Lung (tissue), 12 donors: ENCODE measurements around the gene CLEC9A. TPM values are rescaled to one million over a fixed set of nuclear protein-coding genes. Genes with fewer than 3 reads are reported as not detected.

Experiments used
- ATAC-seq: fragments of 200-7000 bp; cut with Tn5 transposase; one replicate; pipeline ENCODE4 v1.9.1; 2020; ENCODE audit warnings: moderate number of reproducible peaks; ENCODE audit not compliant: insufficient read depth, low FRiP score
- DNase-seq, 3 donors: peaks; one replicate each; pipeline ENCODE4 v3.0.0-alpha.2; 2013 to 2017
- H3K27ac ChIP-seq, 2 donors: one replicate each; pipeline ENCODE4 v1.5.1; 2013; ENCODE audit warnings: mild to moderate bottlenecking in 2 of 2, moderate library complexity in 2 of 2, control low read depth in 1 of 2, inconsistent platforms in 1 of 2, low read depth in 1 of 2, low read length in 1 of 2
- H3K27me3 ChIP-seq, 3 donors: one replicate each; pipeline ENCODE4 v1.5.1; 2013; ENCODE audit warnings: low read length in 2 of 3; ENCODE audit not compliant: control insufficient read depth in 3 of 3, insufficient read depth in 3 of 3
- H3K36me3 ChIP-seq, 4 donors: one replicate each; pipeline ENCODE4 v1.5.1; 2013; ENCODE audit warnings: low read length in 4 of 4, mild to moderate bottlenecking in 1 of 4, moderate library complexity in 1 of 4; ENCODE audit not compliant: control insufficient read depth in 4 of 4, insufficient read depth in 4 of 4
- H3K4me1 ChIP-seq, 5 donors: one replicate each; pipeline ENCODE4 v1.5.1; 2013; ENCODE audit warnings: low read length in 5 of 5, mild to moderate bottlenecking in 2 of 5, moderate library complexity in 1 of 5; ENCODE audit not compliant: control insufficient read depth in 5 of 5, insufficient read depth in 5 of 5
- H3K4me3 ChIP-seq: one replicate; pipeline ENCODE4 v1.5.1; 2013; ENCODE audit warnings: mild to moderate bottlenecking, control low read depth, moderate library complexity
- H3K9ac ChIP-seq, 2 donors: one replicate each; pipeline ENCODE4 v1.5.1; 2013; ENCODE audit warnings: low read length in 2 of 2, control low read depth in 1 of 2; ENCODE audit not compliant: insufficient read depth in 1 of 2
- H3K9me3 ChIP-seq, 4 donors: one replicate each; pipeline ENCODE4 v1.5.1; 2013; ENCODE audit warnings: low read length in 3 of 4, mild to moderate bottlenecking in 1 of 4, moderate library complexity in 1 of 4; ENCODE audit not compliant: control insufficient read depth in 4 of 4, insufficient read depth in 3 of 4
- CTCF ChIP-seq: IDR thresholded peaks from 2 replicates; pipeline ENCODE4 v1.5.1; 2012; ENCODE audit warnings: mild to moderate bottlenecking; ENCODE audit errors: control extremely low read depth, extremely low read depth
- WGBS, 2 donors: extraction: QIAGEN DNeasy Blood & Tissue Kit; methylation state at CpG; one replicate each; pipeline ENCODE4 v1.1.7; 2013; 5-methylcytosine and 5-hydroxymethylcytosine counted together
- polyA plus RNA-seq, 2 donors: library from polyadenylated mRNA; stranded (reverse); fragments of 200-250 nt; gene quantifications; one replicate each; pipeline ENCODE4 v1.2.1, GENCODE V29; 2013
- total RNA-seq, 2 donors: library from RNA; depleted of rRNA in 1 of 2; stranded (reverse); fragments of >200 nt in 1 of 2; gene quantifications; one replicate each; pipeline ENCODE4 v1.2.1, GENCODE V29; 2014 to 2021
- donor health status: control.
- donor health status: control.
- donor health status: Bipolar disorder and iron deficiency.
- donor health status: healthy.
- donor health status: DM: yes; HTN: yes; CAD: no.

The CLEC9A gene
- total and polyA plus RNA-seq, 4 donors: 0.12 to 0.60 (median 0.33) TPM

GRCh38 chr12:10052193-10052913, 21.9 kb downstream of the CLEC9A start:
- Histone ChIP-seq H3K9me3 (peaks cover 0 to 3% (median 0%) of the 10 kb centered on the region in 4 donors), H3K27ac (no peak overlapping the region), H3K27me3 (no peaks in the 10 kb centered on the region), H3K9ac (no peak overlapping the region), H3K4me1 (no peaks in the 10 kb centered on the region), H3K36me3 (no peaks in the 10 kb centered on the region), H3K4me3 (no peak overlapping the region)
- WGBS, 2 donors: 30 to 52% methylated on average over 7 of the region's 7 CpGs
- TF ChIP-seq CTCF: no peak
- ATAC-seq: no peak
- no peak for DNase-seq

GRCh38 chr12:10058387-10058786, 27.9 kb downstream of the CLEC9A start:
- Histone ChIP-seq H3K9ac (no peak overlapping the region), H3K27ac (no peak overlapping the region), H3K4me1 (no peaks in the 10 kb centered on the region), H3K27me3 (no peaks in the 10 kb centered on the region), H3K4me3 (no peak overlapping the region), H3K36me3 (no peaks in the 10 kb centered on the region), H3K9me3 (no peaks in the 10 kb centered on the region)
- TF ChIP-seq CTCF: no peak
- ATAC-seq (no peak), DNase-seq (no peak)
- 83 to 89% methylated on average over 5 of the region's 5 CpGs for WGBS, 2 donors

- no peak overlapping the region for H3K9ac ChIP-seq
- H3K4me3 ChIP-seq: no peak overlapping the region
- DNase-seq (no peak), ATAC-seq (no peak)
- no peaks in the 10 kb centered on the region for H3K36me3 ChIP-seq
- no peak for TF ChIP-seq CTCF
- no peaks in the 10 kb centered on the region for H3K27me3 ChIP-seq
- no peaks in the 10 kb centered on the region for H3K4me1 ChIP-seq
- no peaks in the 10 kb centered on the region for H3K9me3 ChIP-seq
- 75 to 83% methylated on average over 4 of the region's 4 CpGs for WGBS, 2 donors
- H3K27ac ChIP-seq: no peak overlapping the region
Observed at GRCh38 chr12:10065241-10065640, 34.8 kb downstream of the CLEC9A start.

- peak overlapping the region; percentile 59 to 80 for H3K27ac ChIP-seq
- DNase-seq: peak in 1 of 3 donors; percentile 45
- no peaks in the 10 kb centered on the region for H3K27me3 ChIP-seq
- H3K4me3 ChIP-seq: no peak overlapping the region
- H3K9me3 ChIP-seq: peaks cover 0 to 2% (median 0%) of the 10 kb centered on the region in 4 donors
- no peak for TF ChIP-seq CTCF
- H3K36me3 ChIP-seq: peaks cover 0 to 5% (median 2%) of the 10 kb centered on the region in 4 donors
- no peaks in the 10 kb centered on the region for H3K4me1 ChIP-seq
- 66 to 82% methylated on average over 4 of the region's 4 CpGs for WGBS, 2 donors
- no peak for ATAC-seq
- no peak overlapping the region for H3K9ac ChIP-seq
Observed at GRCh38 chr12:10067264-10067663, 36.8 kb downstream of the CLEC9A start.
